ENCODE measurements around the gene C18orf63.

C18orf63 gene

GRCh38 chr18:74360852-74361655 lies 45.4 kb downstream of the C18orf63 start:
- POLR2A ChIA-PET = no interaction called here

More at GRCh38 chr18:74360852-74361655, 45.4 kb downstream of the C18orf63 start:
- CTCF ChIA-PET = no interaction called here
- Histone ChIP-seq H3K4me3 (ENCODE audit: low read depth, low read length) (no peak overlapping the region), H3K4me1 (ENCODE audit: control insufficient read depth, insufficient read depth, low read length) (no peaks in the 10 kb centered on the region), H3K27ac (ENCODE audit: extremely low read depth, low read depth, low read length) (no peak overlapping the region), H3K36me3 (ENCODE audit: control insufficient read depth in 2 of 2, insufficient read depth in 1 of 2, low read length in 2 of 2) (no peaks in the 10 kb centered on the region), H3K9me3 (ENCODE audit: control insufficient read depth, insufficient read depth, low read depth, low read length) (no peaks in the 10 kb centered on the region)
- no peak for TF ChIP-seq ZNF426 (tag by site-specific recombination; IDR thresholded peaks at IDR 0.05)
- no peak for TF ChIP-seq ZNF560 (tag by site-specific recombination; IDR thresholded peaks at IDR 0.05; ENCODE audit: borderline replicate concordance)
- no peak for TF ChIP-seq ZNF157 (tag by site-specific recombination; IDR thresholded peaks at IDR 0.05)
- no peak for TF ChIP-seq ZBTB26 (tag by site-specific recombination; optimal IDR thresholded peaks at IDR 0.05)
- no peak for TF ChIP-seq ZNF544 (tag by site-specific recombination; IDR thresholded peaks at IDR 0.05)
- TF ChIP-seq KLF9 (tag by site-specific recombination; IDR thresholded peaks at IDR 0.05; ENCODE audit: low read depth) = no peak
- no peak for TF ChIP-seq ZNF585B (tag by site-specific recombination; IDR thresholded peaks at IDR 0.05)
- no peak for TF ChIP-seq CTCF (tag by site-specific recombination; IDR thresholded peaks at IDR 0.05)
- no peak for TF ChIP-seq SP2 (tag by site-specific recombination; IDR thresholded peaks at IDR 0.05)
- TF ChIP-seq ZNF704 (tag by site-specific recombination; IDR thresholded peaks at IDR 0.05) = no peak
- no peak for TF ChIP-seq ZSCAN18 (tag by site-specific recombination; IDR thresholded peaks at IDR 0.05)
- TF ChIP-seq HIC1 (tag by site-specific recombination; IDR thresholded peaks at IDR 0.05) = no peak
- TF ChIP-seq ZNF366 (tag by site-specific recombination; conservative IDR thresholded peaks at IDR 0.05) = no peak
